ENCODE measurements around the gene AK1. TPM values are rescaled to one million over a fixed set of nuclear protein-coding genes. Genes with fewer than 3 reads are reported as not detected.
A peak's percentile ranks its signal among the peaks of the same experiment; 100 is the strongest.

AK1 gene
- total and polyA plus RNA-seq, 10 of the 15 experiments (the other 5 are each of a cell fraction or from before 2014, with no cell fraction given): 0.23 to 3.1 (median 1.8) TPM

- no peak; the same call in 1 of the 2 replicates for TF ChIP-seq STAT1 (conservative IDR thresholded peaks at IDR 0.05)
- no peak for TF ChIP-seq KDM1A (IDR thresholded peaks at IDR 0.05; ENCODE audit: borderline replicate concordance)
- no peak for TF ChIP-seq EZH2 (IDR thresholded peaks at IDR 0.05; ENCODE audit: borderline replicate concordance, control insufficient read depth, low read depth, low read length)
- TF ChIP-seq SMARCA5 (IDR thresholded peaks at IDR 0.05): no peak
- TF ChIP-seq PAX5 (IDR thresholded peaks at IDR 0.05; ENCODE audit: borderline replicate concordance, low read depth, low read length): no peak
- TF ChIP-seq DPF2 (IDR thresholded peaks at IDR 0.05): 0 out of 2 replicates have a peak, but pooled peaks have one; percentile 6
- no peak for TF ChIP-seq HDAC6 (IDR thresholded peaks at IDR 0.05; ENCODE audit: unreplicated experiment)
- peak; percentile 32 for TF ChIP-seq MEF2B (IDR thresholded peaks at IDR 0.05; ENCODE audit: partially characterized antibody, poor library complexity, severe bottlenecking)
- TF ChIP-seq NBN (IDR thresholded peaks at IDR 0.05): no peak
- TF ChIP-seq JUNB (IDR thresholded peaks at IDR 0.05): no peak
- TF ChIP-seq NR2C1 (IDR thresholded peaks at IDR 0.05): no peak
- no peak for TF ChIP-seq ZNF592 (IDR thresholded peaks at IDR 0.05)
- TF ChIP-seq ZBTB4 (CRISPR knock-in tag; IDR thresholded peaks at IDR 0.05): 0 out of 2 replicates have a peak, but pooled peaks have one; percentile 40
- TF ChIP-seq NFYA (IDR thresholded peaks at IDR 0.05; ENCODE audit: borderline replicate concordance, low read depth, low read length): no peak
- TF ChIP-seq, protein P1, sequence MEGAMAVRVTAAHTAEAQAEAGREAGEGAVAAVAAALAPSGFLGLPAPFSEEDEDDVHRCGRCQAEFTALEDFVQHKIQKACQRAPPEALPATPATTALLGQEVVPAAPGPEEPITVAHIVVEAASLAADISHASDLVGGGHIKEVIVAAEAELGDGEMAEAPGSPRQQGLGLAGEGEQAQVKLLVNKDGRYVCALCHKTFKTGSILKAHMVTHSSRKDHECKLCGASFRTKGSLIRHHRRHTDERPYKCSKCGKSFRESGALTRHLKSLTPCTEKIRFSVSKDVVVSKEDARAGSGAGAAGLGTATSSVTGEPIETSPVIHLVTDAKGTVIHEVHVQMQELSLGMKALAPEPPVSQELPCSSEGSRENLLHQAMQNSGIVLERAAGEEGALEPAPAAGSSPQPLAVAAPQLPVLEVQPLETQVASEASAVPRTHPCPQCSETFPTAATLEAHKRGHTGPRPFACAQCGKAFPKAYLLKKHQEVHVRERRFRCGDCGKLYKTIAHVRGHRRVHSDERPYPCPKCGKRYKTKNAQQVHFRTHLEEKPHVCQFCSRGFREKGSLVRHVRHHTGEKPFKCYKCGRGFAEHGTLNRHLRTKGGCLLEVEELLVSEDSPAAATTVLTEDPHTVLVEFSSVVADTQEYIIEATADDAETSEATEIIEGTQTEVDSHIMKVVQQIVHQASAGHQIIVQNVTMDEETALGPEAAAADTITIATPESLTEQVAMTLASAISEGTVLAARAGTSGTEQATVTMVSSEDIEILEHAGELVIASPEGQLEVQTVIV (IDR thresholded peaks at IDR 0.05; ENCODE audit: borderline replicate concordance, partially characterized antibody): no peak
- no peak for TF ChIP-seq ZSCAN29 (IDR thresholded peaks at IDR 0.05)
- TF ChIP-seq STAT3 (IDR thresholded peaks at IDR 0.05; ENCODE audit: low read depth, low read length): no peak
- TF ChIP-seq POU2F2 (IDR thresholded peaks at IDR 0.05; ENCODE audit: borderline replicate concordance, low read depth, low read length): no peak
Observed at GRCh38 chr9:127905004-127905728, 27.7 kb upstream of the AK1 start (continued).

All from GM12878 (cell line).